Astrocyte (in vitro differentiated cells and primary cell): ENCODE data around the gene CST8.

Source experiments
- EZH2 ChIP-seq: IDR thresholded peaks from 2 replicates; pipeline ENCODE4 v1.6.1; 2012; ENCODE audit warnings: mild to moderate bottlenecking, low read length, inconsistent platforms; ENCODE audit not compliant: insufficient read depth
- TF ChIP-seq, protein P1 (sequence below): IDR thresholded peaks from 2 replicates; pipeline ENCODE4 v1.5.1; 2011; ENCODE audit warnings: low read depth, mild to moderate bottlenecking, inconsistent platforms, low read length, moderate library complexity; ENCODE audit not compliant: insufficient read depth

DNA sequence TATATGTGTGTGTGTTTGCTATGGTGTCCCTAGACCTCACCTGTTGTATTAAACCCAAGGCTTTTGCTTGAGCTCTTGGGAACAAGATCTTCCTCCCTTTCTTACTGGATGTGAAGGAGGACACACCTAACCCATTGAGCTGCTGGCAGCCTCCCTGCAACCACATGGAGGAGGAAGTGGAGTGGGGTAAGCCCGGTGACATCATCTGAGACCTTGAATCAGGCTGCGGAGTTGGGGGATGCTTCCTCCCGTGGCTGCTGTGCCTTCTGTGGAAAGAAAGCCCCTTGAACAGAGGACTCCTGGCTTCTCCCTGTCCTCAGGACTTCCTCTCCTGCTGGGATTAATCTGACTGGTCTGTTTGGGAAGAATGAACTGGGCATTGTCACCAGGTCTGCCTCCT lies 41.5 kb upstream of the CST8 start:
- TF ChIP-seq, protein P1, sequence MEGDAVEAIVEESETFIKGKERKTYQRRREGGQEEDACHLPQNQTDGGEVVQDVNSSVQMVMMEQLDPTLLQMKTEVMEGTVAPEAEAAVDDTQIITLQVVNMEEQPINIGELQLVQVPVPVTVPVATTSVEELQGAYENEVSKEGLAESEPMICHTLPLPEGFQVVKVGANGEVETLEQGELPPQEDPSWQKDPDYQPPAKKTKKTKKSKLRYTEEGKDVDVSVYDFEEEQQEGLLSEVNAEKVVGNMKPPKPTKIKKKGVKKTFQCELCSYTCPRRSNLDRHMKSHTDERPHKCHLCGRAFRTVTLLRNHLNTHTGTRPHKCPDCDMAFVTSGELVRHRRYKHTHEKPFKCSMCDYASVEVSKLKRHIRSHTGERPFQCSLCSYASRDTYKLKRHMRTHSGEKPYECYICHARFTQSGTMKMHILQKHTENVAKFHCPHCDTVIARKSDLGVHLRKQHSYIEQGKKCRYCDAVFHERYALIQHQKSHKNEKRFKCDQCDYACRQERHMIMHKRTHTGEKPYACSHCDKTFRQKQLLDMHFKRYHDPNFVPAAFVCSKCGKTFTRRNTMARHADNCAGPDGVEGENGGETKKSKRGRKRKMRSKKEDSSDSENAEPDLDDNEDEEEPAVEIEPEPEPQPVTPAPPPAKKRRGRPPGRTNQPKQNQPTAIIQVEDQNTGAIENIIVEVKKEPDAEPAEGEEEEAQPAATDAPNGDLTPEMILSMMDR: no peak
- no peak for TF ChIP-seq EZH2
